Measurements from ENCODE around the gene S100A4. TPM values are rescaled to one million over a fixed set of nuclear protein-coding genes. Genes with fewer than 3 reads are reported as not detected.

Gene S100A4
- total and polyA plus RNA-seq, 3 donors from 2014 or later = 15.8 to 146 (median 23.8) TPM

GRCh38 chr1:153542956-153543711 is 2.5 kb downstream of the S100A4 start:
- no peak for DNase-seq
- Histone ChIP-seq H3K27ac (no peak overlapping the region), H3K27me3 (no peaks in the 10 kb centered on the region), H3K4me3 (no peak overlapping the region), H3K36me3 (ENCODE audit: low read depth, missing control alignments) (no peaks in the 10 kb centered on the region), H3K4me1 (peaks cover 11% of the 10 kb centered on the region), H3K9me3 (no peaks in the 10 kb centered on the region)
- TF ChIP-seq POLR2A (IDR thresholded peaks at IDR 0.05) (no peak), CTCF (IDR thresholded peaks at IDR 0.05) (no peak)
- intact Hi-C loops (cut with DNase I; ENCODE audit: low total_unique reads) = no loop called here
- WGBS, 2 donors = 80 to 82% methylated on average over 11 to 13 of the region's 13 CpGs

- Histone ChIP-seq H3K9me3 (no peaks in the 10 kb centered on the region), H3K4me3 (no peak overlapping the region), H3K27ac (no peak overlapping the region), H3K27me3 (no peaks in the 10 kb centered on the region), H3K36me3 (ENCODE audit: low read depth, missing control alignments) (no peaks in the 10 kb centered on the region), H3K4me1 (peaks cover 11% of the 10 kb centered on the region)
- 58 to 77% methylated on average over 10 to 13 of the region's 13 CpGs for WGBS, 2 donors
- no peak for DNase-seq
- intact Hi-C loops (cut with DNase I; ENCODE audit: low total_unique reads) = no loop called here
- no peak for TF ChIP-seq POLR2A (IDR thresholded peaks at IDR 0.05)
- no peak for TF ChIP-seq CTCF (IDR thresholded peaks at IDR 0.05)
Measured at GRCh38 chr1:153541641-153542590, 3.7 kb downstream of the S100A4 start.

- H3K4me1 ChIP-seq = peaks cover 6% of the 10 kb centered on the region
- no peak within 1 kb of the TSS for H3K4me3 ChIP-seq
- no peak for DNase-seq
- H3K27me3 ChIP-seq = no peaks in the 10 kb centered on the region
- H3K36me3 ChIP-seq (ENCODE audit: low read depth, missing control alignments) = no peaks in the 10 kb centered on the region
- no peak within 1 kb of the TSS for H3K27ac ChIP-seq
- H3K9me3 ChIP-seq = no peaks in the 10 kb centered on the region
- WGBS, 2 donors = 90 to 91% methylated on average over 10 to 11 of the region's 11 CpGs
- TF ChIP-seq POLR2A (IDR thresholded peaks at IDR 0.05) (no peak), CTCF (IDR thresholded peaks at IDR 0.05) (no peak)
- intact Hi-C loops (cut with DNase I; ENCODE audit: low total_unique reads) = no loop called here
Measured at GRCh38 chr1:153540394-153541361, 4.9 kb downstream of the S100A4 start, which contains the start of gene S100A5. S100A5 (minus strand) TSS chr1:153540934; CDS start chr1:153540191, 743 bp downstream.

GRCh38 chr1:153539395-153540093 is 6.1 kb downstream of the S100A4 start:
- Histone ChIP-seq H3K27ac (no peak overlapping the region), H3K27me3 (no peaks in the 10 kb centered on the region), H3K4me1 (no peaks in the 10 kb centered on the region), H3K36me3 (ENCODE audit: low read depth, missing control alignments) (no peaks in the 10 kb centered on the region), H3K9me3 (no peaks in the 10 kb centered on the region), H3K4me3 (no peak overlapping the region)
- intact Hi-C loops (cut with DNase I; ENCODE audit: low total_unique reads) = no loop called here
- TF ChIP-seq CTCF (IDR thresholded peaks at IDR 0.05) (no peak), POLR2A (IDR thresholded peaks at IDR 0.05) (no peak)
- DNase-seq = no peak
- 90 to 91% methylated on average over 4 of the region's 4 CpGs for WGBS, 2 donors

All from testis (tissue), 3 donors.